Tibial nerve (tissue), 4 donors: Measurements from ENCODE around the gene SLC43A1.
A peak's percentile ranks its signal among the peaks of the same experiment; 100 is the strongest.

Experiments used
- CTCF ChIP-seq, 5 experiments: fragments of 200-600 bp in 3 of 5; fragments of 450-650 bp in 2 of 5; sonication (generic) in 3 of 5; IDR thresholded peaks; one replicate each; pipeline ENCODE4 v1.5.1; 2016 to 2019; ENCODE audit warnings: antibody characterized with exemption in 5 of 5, mild to moderate bottlenecking in 3 of 5, moderate library complexity in 2 of 5
- EP300 ChIP-seq, 2 donors: sonication (generic); formaldehyde crosslinking; IDR thresholded peaks; one replicate each; pipeline ENCODE4 v1.6.1; 2017; ENCODE audit warnings: antibody characterized with exemption in 2 of 2, mild to moderate bottlenecking in 1 of 2

- no peak for TF ChIP-seq EP300 (IDR thresholded peaks at IDR 0.05)
- TF ChIP-seq CTCF (IDR thresholded peaks at IDR 0.05) = peak; percentile 77 to 88 (median 82)
Observed at GRCh38 chr11:57458410-57459163, 56.9 kb downstream of the SLC43A1 start.
